CD4-positive, alpha-beta T cell treated with Interleukin-2 at 100 ng/mL for 4 hours (primary cell): ENCODE data around the gene SLCO3A1.
"Not testable (repeated sequence)": the region's sequence is repeated elsewhere in the genome, so short reads cannot be mapped to it uniquely, and the experiment has no call there.

ENCODE experiments used
- DNase-seq: peaks from one replicate; pipeline ENCODE4 v3.0.0-alpha.2; 2020; ENCODE audit warnings: low spot score

The SLCO3A1 gene

GRCh38 chr15:92035551-92035950 lies 182.0 kb downstream of the SLCO3A1 start:
- no peak for DNase-seq

- no peak for DNase-seq
Measured at GRCh38 chr15:92035961-92036360, 182.5 kb downstream of the SLCO3A1 start.

GRCh38 chr15:92037491-92037890 lies 184.0 kb downstream of the SLCO3A1 start:
- DNase-seq: no peak

GRCh38 chr15:92040350-92040749 lies 186.8 kb downstream of the SLCO3A1 start:
- DNase-seq: no peak

- no peak for DNase-seq
Measured at GRCh38 chr15:92041371-92041770, 187.9 kb downstream of the SLCO3A1 start.

DNA sequence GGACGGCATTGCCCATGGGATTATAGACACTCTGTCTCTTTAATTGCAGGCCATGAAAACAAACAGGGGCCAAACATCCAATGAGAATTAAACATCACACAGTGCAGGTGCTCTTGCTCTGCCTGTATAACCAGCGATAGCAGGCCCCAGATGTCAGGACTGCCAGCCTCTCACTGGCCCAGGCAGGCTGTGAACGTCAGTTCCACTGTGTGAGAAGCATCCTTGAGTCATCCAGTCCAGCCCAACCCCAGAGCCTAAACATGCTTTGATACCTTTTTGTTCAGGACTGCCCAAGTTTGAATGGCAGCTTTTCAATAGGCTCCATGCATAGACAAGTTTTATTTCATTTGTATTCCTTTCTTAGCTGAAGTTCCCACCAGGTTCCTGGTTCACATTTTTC lies 189.8 kb downstream of the SLCO3A1 start:
- DNase-seq: no peak

- DNase-seq: no peak
Measured at GRCh38 chr15:92044203-92044909, 190.8 kb downstream of the SLCO3A1 start.

- DNase-seq: no peak
Measured at GRCh38 chr15:92047900-92048299, 194.4 kb downstream of the SLCO3A1 start.

DNA sequence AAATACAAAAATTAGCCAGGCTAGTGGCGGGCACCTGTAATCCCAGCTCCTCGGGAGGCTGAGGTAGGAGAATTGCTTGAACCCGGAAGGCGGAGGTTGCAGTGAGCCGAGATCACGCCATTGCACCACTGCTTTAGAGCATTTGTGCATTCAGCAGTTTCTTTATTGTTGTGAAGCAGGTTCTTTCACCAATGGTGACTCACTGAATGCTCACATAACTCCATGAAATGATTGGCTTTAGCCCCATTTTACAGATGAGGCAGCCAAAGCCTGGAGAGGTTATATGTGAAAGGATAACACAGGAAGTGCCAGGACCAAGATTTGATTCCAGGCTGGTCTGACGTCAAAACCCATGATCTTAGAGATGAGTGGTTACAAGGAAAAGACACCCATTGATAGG lies 195.2 kb downstream of the SLCO3A1 start:
- no peak for DNase-seq

- no peak for DNase-seq
Measured at GRCh38 chr15:92049290-92049989, 195.9 kb downstream of the SLCO3A1 start.

GRCh38 chr15:92050220-92050898 lies 196.9 kb downstream of the SLCO3A1 start:
- DNase-seq: no peak

- DNase-seq: no peak
Measured at GRCh38 chr15:92051716-92052115, 198.2 kb downstream of the SLCO3A1 start.

DNA sequence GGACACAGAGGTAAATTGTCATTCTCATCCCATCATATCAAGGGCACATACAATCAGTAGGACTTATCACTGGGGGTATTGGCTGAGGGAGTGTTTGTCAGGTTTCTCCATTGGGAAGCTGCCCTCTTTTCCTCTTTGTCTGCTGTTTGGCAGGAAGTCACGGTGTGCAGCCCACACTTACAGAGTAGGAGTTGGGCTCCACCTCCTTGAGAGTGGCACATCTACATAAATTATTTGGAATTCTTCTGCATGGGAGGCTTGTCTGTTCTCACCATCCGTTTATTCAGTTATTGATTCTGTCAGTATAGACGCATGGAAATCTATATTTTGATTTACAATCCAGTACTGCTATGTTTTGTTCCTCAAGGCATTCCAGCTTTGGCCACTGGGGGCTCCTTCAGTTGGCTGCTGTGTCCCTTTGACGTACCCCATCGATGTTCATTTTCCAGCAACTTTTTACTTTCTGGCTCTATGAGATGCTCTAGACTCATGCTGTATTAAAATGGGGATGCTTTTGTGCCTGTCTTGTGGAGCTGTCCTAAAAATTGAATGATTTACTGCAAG lies 200.3 kb downstream of the SLCO3A1 start:
- no peak for DNase-seq

GRCh38 chr15:92056875-92057274 lies 203.4 kb downstream of the SLCO3A1 start:
- DNase-seq: no peak

GRCh38 chr15:92059036-92059970 lies 205.8 kb downstream of the SLCO3A1 start:
- no peak for DNase-seq

DNA sequence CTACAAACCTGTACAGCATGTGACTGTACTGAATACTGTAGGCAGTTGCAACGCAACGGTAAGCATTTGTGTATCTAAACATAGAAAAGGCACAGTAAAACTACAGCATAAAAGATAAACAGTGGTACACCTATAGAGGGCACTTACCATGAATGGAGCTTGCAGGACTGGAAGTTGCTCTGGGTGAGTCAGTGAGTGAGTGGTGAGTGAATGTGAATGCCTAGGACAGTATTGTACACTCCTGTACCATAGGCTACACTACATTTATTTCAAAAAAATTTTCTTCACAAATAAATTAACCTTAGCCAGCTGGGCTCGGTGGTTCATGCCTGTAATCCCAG lies 206.4 kb downstream of the SLCO3A1 start:
- not testable (repeated sequence) for DNase-seq

GRCh38 chr15:92061511-92062195 lies 208.1 kb downstream of the SLCO3A1 start:
- DNase-seq: no peak

DNA sequence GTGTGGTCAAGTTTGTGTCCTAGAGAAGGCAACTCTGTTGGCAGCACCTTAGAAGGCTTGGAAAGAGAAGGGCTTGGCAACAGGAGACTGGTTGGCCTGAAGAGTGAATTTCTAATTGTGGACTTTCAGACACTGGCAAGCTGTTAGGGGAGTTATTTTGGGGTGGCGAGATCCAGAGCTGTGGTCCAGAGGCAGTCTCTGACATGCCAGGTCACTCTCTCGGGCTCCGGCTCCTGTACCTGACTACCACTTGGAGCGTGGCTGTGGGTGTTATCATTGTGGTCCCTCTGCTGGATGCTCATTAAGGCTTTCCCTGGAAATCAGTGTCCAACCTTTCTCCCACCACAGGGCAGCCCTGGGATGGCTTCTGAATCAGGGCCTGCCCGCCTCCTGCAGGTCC lies 209.0 kb downstream of the SLCO3A1 start:
- no peak for DNase-seq

- no peak for DNase-seq
Measured at GRCh38 chr15:92068121-92068520, 214.6 kb downstream of the SLCO3A1 start.

DNA sequence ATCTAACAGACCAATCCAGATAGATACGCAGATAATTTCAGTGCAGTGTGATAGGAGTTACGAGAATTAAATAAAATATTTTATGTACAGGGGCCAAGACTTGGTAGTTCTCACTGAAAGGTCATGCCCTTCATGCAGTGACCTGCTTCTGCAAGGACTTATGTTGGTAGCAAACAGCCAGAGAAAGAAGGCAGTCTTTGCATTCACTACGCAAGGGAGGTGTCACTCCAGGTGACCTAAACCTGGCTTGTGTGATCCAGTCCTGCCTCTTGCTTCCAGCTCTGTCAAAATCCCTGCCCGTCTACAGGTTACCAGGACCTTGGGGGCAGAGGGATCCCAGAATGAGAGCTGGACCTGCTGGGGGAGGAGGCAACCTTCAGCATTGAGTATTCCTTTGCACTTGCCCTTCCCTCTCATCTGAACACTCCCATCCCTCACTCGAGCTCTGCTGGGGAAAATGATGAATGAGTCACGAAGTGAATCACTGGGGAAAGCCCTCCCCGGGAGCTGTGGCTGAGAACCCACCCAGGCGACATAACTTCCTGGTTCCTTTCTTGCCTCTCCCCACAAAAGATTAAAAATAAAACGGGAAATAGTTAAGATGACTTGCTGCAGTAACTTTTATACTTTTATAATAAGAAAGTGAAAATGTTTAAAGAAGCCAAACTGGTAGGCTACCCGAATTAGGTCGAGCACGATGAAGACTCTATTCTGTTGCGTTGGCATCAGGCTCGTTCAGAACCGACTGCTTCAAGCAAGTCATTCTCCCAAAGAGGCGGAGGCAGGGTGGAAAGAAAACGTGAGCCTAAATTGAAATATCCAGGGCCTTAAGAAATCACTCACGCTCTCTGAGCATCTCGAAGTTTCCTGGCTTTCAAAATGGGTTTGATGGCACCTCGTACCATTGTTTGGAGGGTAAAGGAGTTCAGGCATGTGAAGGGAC lies 216.1 kb downstream of the SLCO3A1 start:
- DNase-seq: peak; percentile 71
